IMR-90 (cell line): ENCODE measurements around the gene TAPBP. TPM values are rescaled to one million over a fixed set of nuclear protein-coding genes. Genes with fewer than 3 reads are reported as not detected.

Experiments
- ATAC-seq: fragments of 200-7000 bp; cut with Tn5 transposase; 2 replicates; pipeline ENCODE4 v1.9.1; 2020; ENCODE audit warnings: low read depth, mild to moderate bottlenecking, moderate library complexity
- BruUV-seq: library from RNA; stranded (reverse); fragments of 400-500 nt; replicated peaks from 2 replicates; lab custom pipeline; 2021; lab: Mats Ljungman, UMichigan
- CTCF ChIA-PET: fragments of 300-600 bp; formaldehyde crosslinking; extraction: SDS; loops from one replicate; lab custom pipeline; 2021; ENCODE audit warnings: antibody characterized with exemption; lab: Yijun Ruan, JAX
- POLR2A ChIA-PET: fragments of 300-600 bp; sonication (Branson Sonifier 250); formaldehyde crosslinking; loops from one replicate; lab custom pipeline; 2022; ENCODE audit warnings: antibody characterized with exemption; ENCODE audit not compliant: unreplicated experiment; lab: Charles Lee
- DNase-seq: peaks from one replicate; pipeline ENCODE4 v3.0.0; 2013
- H2AFZ ChIP-seq: replicated peaks from 2 replicates; pipeline ENCODE3; 2013; ENCODE audit warnings: low read length, mild to moderate bottlenecking; ENCODE audit not compliant: poor library complexity
- H2AK5ac ChIP-seq: 2 replicates; pipeline ENCODE4 v1.6.1; 2013; ENCODE audit warnings: low read depth, low read length, inconsistent platforms
- H2AK9ac ChIP-seq: replicated peaks from 2 replicates; pipeline ENCODE3; 2013; ENCODE audit warnings: mild to moderate bottlenecking, low read depth, low read length, moderate library complexity; ENCODE audit not compliant: poor library complexity
- H2BK120ac ChIP-seq: 2 replicates; pipeline ENCODE4 v1.6.1; 2013; ENCODE audit warnings: low read depth, low read length, inconsistent platforms
- H2BK15ac ChIP-seq: 3 replicates; pipeline ENCODE4 v1.6.1; 2013; ENCODE audit warnings: low read depth, low read length, inconsistent platforms
- H2BK20ac ChIP-seq: 2 replicates; pipeline ENCODE4 v1.6.1; 2013; ENCODE audit warnings: low read depth, mild to moderate bottlenecking, inconsistent platforms, low read length, moderate library complexity
- H2BK5ac ChIP-seq: 2 replicates; pipeline ENCODE4 v1.6.1; 2013; ENCODE audit warnings: mild to moderate bottlenecking, low read depth, low read length, inconsistent platforms; ENCODE audit not compliant: poor library complexity, severe bottlenecking
- H3K14ac ChIP-seq: replicated peaks from 2 replicates; pipeline ENCODE4 v1.6.1; 2013; ENCODE audit warnings: low read depth, low read length, inconsistent platforms
- H3K18ac ChIP-seq: 2 replicates; pipeline ENCODE4 v1.6.1; 2013; ENCODE audit warnings: low read depth, low read length, control low read depth
- H3K23ac ChIP-seq: 2 replicates; pipeline ENCODE4 v1.6.1; 2013; ENCODE audit warnings: low read depth, low read length, inconsistent platforms
- H3K27ac ChIP-seq: 2 replicates; pipeline ENCODE4 v1.5.1; 2013; ENCODE audit warnings: mild to moderate bottlenecking, control low read depth, low read length; ENCODE audit not compliant: insufficient read depth
- H3K27me3 ChIP-seq: 2 replicates; pipeline ENCODE4 v1.6.1; 2013; ENCODE audit warnings: low read length; ENCODE audit not compliant: control insufficient read depth, insufficient read depth
- H3K36me3 ChIP-seq: 2 replicates; pipeline ENCODE4 v1.6.1; 2013; ENCODE audit warnings: low read length, mixed read lengths; ENCODE audit not compliant: control insufficient read depth, insufficient read depth
- H3K4ac ChIP-seq: 2 replicates; pipeline ENCODE4 v1.6.1; 2013; ENCODE audit warnings: low read depth, low read length, inconsistent platforms
- H3K4me1 ChIP-seq: 2 replicates; pipeline ENCODE4 v1.6.1; 2013; ENCODE audit warnings: low read length, mixed read lengths; ENCODE audit not compliant: control insufficient read depth, insufficient read depth
- H3K4me2 ChIP-seq: 2 replicates; pipeline ENCODE4 v1.6.1; 2013; ENCODE audit warnings: low read depth, mild to moderate bottlenecking, control low read depth, low read length, moderate library complexity
- H3K4me3 ChIP-seq: 2 replicates; pipeline ENCODE4 v1.5.1; 2013; ENCODE audit warnings: low read depth, mild to moderate bottlenecking, control low read depth, low read length, moderate library complexity; ENCODE audit not compliant: insufficient read depth
- H3K56ac ChIP-seq: 2 replicates; pipeline ENCODE4 v1.6.1; 2013; ENCODE audit warnings: low read length, inconsistent platforms; ENCODE audit not compliant: insufficient read depth; ENCODE audit errors: extremely low read depth
- H3K79me1 ChIP-seq, 2 experiments: 2 replicates each; pipeline ENCODE4 v1.6.1; 2013; ENCODE audit warnings: low read length in 2 of 2, inconsistent platforms in 1 of 2, low read depth in 1 of 2
- H3K9ac ChIP-seq: 2 replicates; pipeline ENCODE4 v1.6.1; 2013; ENCODE audit warnings: low read depth, low read length, control low read depth
- H3K9me1 ChIP-seq: 2 replicates; pipeline ENCODE4 v1.6.1; 2013; ENCODE audit warnings: low read length, inconsistent platforms; ENCODE audit not compliant: insufficient read depth
- H3K9me3 ChIP-seq: 2 replicates; pipeline ENCODE4 v1.6.1; 2013; ENCODE audit warnings: low read length; ENCODE audit not compliant: control insufficient read depth, insufficient read depth
- H4K20me1 ChIP-seq: 2 replicates; pipeline ENCODE4 v1.6.1; 2013; ENCODE audit warnings: low read length, inconsistent platforms; ENCODE audit not compliant: insufficient read depth
- H4K5ac ChIP-seq: 2 replicates; pipeline ENCODE4 v1.6.1; 2013; ENCODE audit warnings: mild to moderate bottlenecking, low read depth, low read length, control low read depth
- H4K8ac ChIP-seq, 2 experiments: 2 replicates each; pipeline ENCODE4 v1.6.1; 2013; ENCODE audit warnings: low read depth in 2 of 2, low read length in 2 of 2, control low read depth in 1 of 2, inconsistent platforms in 1 of 2
- H4K91ac ChIP-seq: 2 replicates; pipeline ENCODE4 v1.6.1; 2013; ENCODE audit warnings: low read depth, low read length, inconsistent platforms; ENCODE audit not compliant: insufficient read depth
- CHD1 ChIP-seq: IDR thresholded peaks from 2 replicates; pipeline ENCODE4 v1.6.1; 2012; ENCODE audit warnings: low read depth, low read length, improper control_type of control experiment
- NFE2L2 ChIP-seq: fragments of 150-350 bp; IDR thresholded peaks from 2 replicates; pipeline ENCODE4 v1.6.1; 2016; ENCODE audit warnings: low read depth, mild to moderate bottlenecking, low read length
- RFX5 ChIP-seq: IDR thresholded peaks from 2 replicates; pipeline ENCODE4 v1.8.0; 2012; ENCODE audit warnings: low read depth, mild to moderate bottlenecking, low read length, moderate library complexity
- WGBS, 2 experiments: methylation state at CpG; one replicate each; pipeline versions ENCODE4 v1.1.5 to v1.1.7; 2013; ENCODE audit warnings: missing lambda C conversion rate in 2 of 2; ENCODE audit not compliant: insufficient read length in 1 of 2; ENCODE audit errors: extremely low coverage in 2 of 2; 5-methylcytosine and 5-hydroxymethylcytosine counted together
- dilution Hi-C: fragments of 300-500 bp; cut with HindIII; formaldehyde crosslinking; loops from one replicate; pipeline ENCODE4 v1.14.3; 2018; ENCODE audit warnings: low sequenced_read_pairs; ENCODE audit not compliant: unreplicated experiment
- in situ Hi-C: fragments of 300-500 bp; cut with MboI; formaldehyde crosslinking; loops from 3 replicates; pipeline ENCODE4 v1.14.3; 2019; ENCODE audit warnings: low sequenced_read_pairs, inconsistent platforms, mixed read lengths
- intact Hi-C: fragments of 100-400 bp; cut with micrococcal nuclease; formaldehyde crosslinking; loops from 2 replicates; pipeline ENCODE4 v1.10.0; 2022
- polyA plus RNA-seq, 3 experiments: library from polyadenylated mRNA; depleted of rRNA; stranded (reverse); fragments of >200 nt; gene quantifications; 2 replicates each; pipeline ENCODE4 v1.2.3, GENCODE V29; 2012; ENCODE audit warnings: low replicate concordance in 1 of 3
- total RNA-seq: library from RNA; depleted of rRNA; stranded (reverse); fragments of >200 nt; gene quantifications from 2 replicates; pipeline ENCODE4 v1.2.3, GENCODE V29; 2012

Gene TAPBP
- total and polyA plus RNA-seq, 2 of the 4 experiments (the other 2 are of a cell fraction): 13.1 to 63.3 TPM

GRCh38 chr6:33272275-33273128, 41.4 kb downstream of the TAPBP start:
- Histone ChIP-seq H3K36me3 (peaks cover 52% of the 10 kb centered on the region), H4K20me1 (peaks cover 55% of the 10 kb centered on the region), H2AK5ac (peak overlapping the region; percentile 82), H3K4me1 (peaks cover 14% of the 10 kb centered on the region), H2BK120ac (no peak overlapping the region), H3K9me3 (no peaks in the 10 kb centered on the region), H4K8ac (peak overlapping the region; percentile 63 to 84), H3K56ac (peak overlapping the region; percentile 88), H3K27ac (peak overlapping the region; percentile 69), H3K79me1 (peaks cover 28 to 65% of the 10 kb centered on the region in 2 experiments), H4K5ac (peak overlapping the region; percentile 65), H2AFZ (peak overlapping the region; percentile 84), H2BK20ac (no peak overlapping the region), H4K91ac (peak overlapping the region; percentile 84), H3K14ac (peak overlapping the region; percentile 95), H2AK9ac (peak overlapping the region; percentile 99), H3K4me3 (peak overlapping the region; percentile 71), H2BK5ac (peak overlapping the region; percentile 77), H2BK15ac (no peak overlapping the region), H3K27me3 (no peaks in the 10 kb centered on the region), H3K23ac (peak overlapping the region; percentile 86), H3K9ac (peak overlapping the region; percentile 95), H3K9me1 (peaks cover 9% of the 10 kb centered on the region), H3K4me2 (peak overlapping the region; percentile 84), H3K4ac (peak overlapping the region; percentile 86), H3K18ac (0 out of 2 replicates have a peak overlapping the region, but pooled peaks have one; percentile 2)
- BruUV-seq: TSS peak; percentile 58
- dilution Hi-C loops: no loop called here
- in situ Hi-C loops: no loop called here
- no peak for DNase-seq
- ATAC-seq: peak; percentile 12
- intact Hi-C loops: no loop called here
- 0% methylated on average over 1 of the region's 22 CpGs; no CpG with 5 or more reads in 1 of the 2 experiments for WGBS, 2 experiments
- ChIA-PET POLR2A (interaction anchor here (1.0 to 1.2 kb wide), 2 partner anchors 22 to 64 kb away, joined by 6 to 7 read pairs; partner anchors contain the start of gene RING1), CTCF (no interaction called here)
- TF ChIP-seq NFE2L2: no peak
- no peak for TF ChIP-seq RFX5
- 0 out of 2 replicates have a peak, but pooled peaks have one; percentile 28 for TF ChIP-seq CHD1
